ENCODE data around the gene ABCC4. TPM values are rescaled to one million over a fixed set of nuclear protein-coding genes. Genes with fewer than 3 reads are reported as not detected.
A peak's percentile ranks its signal among the peaks of the same experiment; 100 is the strongest.

ABCC4 gene
- total and polyA plus RNA-seq, 2 donors (not counting 1 experiment from before 2014, with no cell fraction given) = 1.8 to 7.1 TPM

DNA sequence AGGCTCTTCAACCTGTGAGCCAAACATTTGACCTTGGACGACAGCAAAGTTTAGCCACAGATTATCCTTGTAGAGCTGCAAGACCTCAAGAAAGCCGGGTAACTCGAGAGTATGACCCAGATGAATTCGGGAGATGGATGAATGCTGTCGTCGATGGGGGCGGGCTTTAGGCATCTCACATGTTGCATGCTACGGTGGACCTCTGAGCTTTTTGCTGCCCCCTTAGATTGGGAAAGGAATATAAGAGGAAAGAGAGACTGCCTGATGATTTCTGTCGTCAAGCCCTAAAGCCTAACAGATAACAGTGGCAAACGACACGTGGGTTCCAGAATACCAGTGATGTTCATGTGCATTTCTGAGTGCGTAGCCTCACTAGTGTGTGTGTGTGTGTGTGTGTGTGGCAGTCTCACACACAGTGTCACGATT, 730 bp upstream of the ABCC4 start:
- DNase-seq = no peak
- peak overlapping the region; percentile 91 for H3K4me2 ChIP-seq (replicated peaks; ENCODE audit: low read depth, low read length, poor library complexity, severe bottlenecking)
- peak overlapping the region; percentile 89 for H2AFZ ChIP-seq (ENCODE audit: insufficient read depth, low read depth, low read length, poor library complexity, severe bottlenecking)
- H3K36me3 ChIP-seq (replicated peaks in 1 of 2; ENCODE audit: control extremely low read depth in 1 of 2, control insufficient read depth in 1 of 2, extremely low read depth in 1 of 2, insufficient read depth in 2 of 2, low read length in 1 of 2) = no peaks in the 10 kb centered on the region
- ChIA-PET POLR2A (no interaction called here), CTCF (interaction anchor here (0.9 to 3.1 kb wide), 4 partner anchors 10 to 112 kb away, joined by 3 to 15 read pairs (median 8); no protein-coding TSS in a partner anchor)
- H3K9ac ChIP-seq (ENCODE audit: low read length) = peak overlapping the region; percentile 77
- WGBS (ENCODE audit: insufficient coverage) = 31% methylated on average over 12 of the region's 13 CpGs
- Mint-ChIP-seq H3K27ac (peak overlapping the region; percentile 53), H3K27me3 (no peaks in the 10 kb centered on the region), H3K4me3 (peak overlapping the region; percentile 82), H3K9me3 (ENCODE audit: insufficient read depth) (no peaks in the 10 kb centered on the region), H3K4me1 (peaks cover 22% of the 10 kb centered on the region)
- H3K27me3 ChIP-seq (replicated peaks in 1 of 4; ENCODE audit: control extremely low read depth in 1 of 4, control insufficient read depth in 3 of 4, insufficient read depth in 4 of 4, low read length in 3 of 4) = peaks cover 0 to 9% (median 0%) of the 10 kb centered on the region in 4 experiments
- ATAC-seq (ENCODE audit: low read depth) = no peak
- peak overlapping the region; percentile 2 to 80 (median 63) for H3K4me3 ChIP-seq (ENCODE audit: control extremely low read depth in 1 of 5, extremely low read depth in 1 of 5, insufficient read depth in 1 of 5, low read depth in 2 of 5, low read length in 4 of 5)
- no peak overlapping the region for H3K27ac ChIP-seq (ENCODE audit: low read length in 2 of 2)
- no peaks in the 10 kb centered on the region for H4K20me1 ChIP-seq (ENCODE audit: control insufficient read depth, insufficient read depth, low read length, poor library complexity, severe bottlenecking)
- TF ChIP-seq EZH2 (IDR thresholded peaks at IDR 0.05; ENCODE audit: borderline replicate concordance, insufficient read depth, low read depth, low read length, poor library complexity, severe bottlenecking) = no peak
- TF ChIP-seq, protein P1, sequence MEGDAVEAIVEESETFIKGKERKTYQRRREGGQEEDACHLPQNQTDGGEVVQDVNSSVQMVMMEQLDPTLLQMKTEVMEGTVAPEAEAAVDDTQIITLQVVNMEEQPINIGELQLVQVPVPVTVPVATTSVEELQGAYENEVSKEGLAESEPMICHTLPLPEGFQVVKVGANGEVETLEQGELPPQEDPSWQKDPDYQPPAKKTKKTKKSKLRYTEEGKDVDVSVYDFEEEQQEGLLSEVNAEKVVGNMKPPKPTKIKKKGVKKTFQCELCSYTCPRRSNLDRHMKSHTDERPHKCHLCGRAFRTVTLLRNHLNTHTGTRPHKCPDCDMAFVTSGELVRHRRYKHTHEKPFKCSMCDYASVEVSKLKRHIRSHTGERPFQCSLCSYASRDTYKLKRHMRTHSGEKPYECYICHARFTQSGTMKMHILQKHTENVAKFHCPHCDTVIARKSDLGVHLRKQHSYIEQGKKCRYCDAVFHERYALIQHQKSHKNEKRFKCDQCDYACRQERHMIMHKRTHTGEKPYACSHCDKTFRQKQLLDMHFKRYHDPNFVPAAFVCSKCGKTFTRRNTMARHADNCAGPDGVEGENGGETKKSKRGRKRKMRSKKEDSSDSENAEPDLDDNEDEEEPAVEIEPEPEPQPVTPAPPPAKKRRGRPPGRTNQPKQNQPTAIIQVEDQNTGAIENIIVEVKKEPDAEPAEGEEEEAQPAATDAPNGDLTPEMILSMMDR (IDR thresholded peaks at IDR 0.05) = no peak
- H3K9me3 ChIP-seq (ENCODE audit: control extremely low read depth in 1 of 3, control insufficient read depth in 2 of 3, insufficient read depth in 1 of 3, low read length in 2 of 3) = no peaks in the 10 kb centered on the region
- no peaks in the 10 kb centered on the region for H3K79me2 ChIP-seq (ENCODE audit: control insufficient read depth, insufficient read depth, low read length)
- peaks cover 12 to 18% of the 10 kb centered on the region in 2 donors for H3K4me1 ChIP-seq (ENCODE audit: control insufficient read depth in 2 of 2, insufficient read depth in 2 of 2, low read length in 2 of 2)
- intact Hi-C loops (cut with micrococcal nuclease) = loop anchor here (2.0 to 5.0 kb wide), 4 partner anchors 75 to 375 kb away; partner anchors contain the start of gene DNAJC3

DNA sequence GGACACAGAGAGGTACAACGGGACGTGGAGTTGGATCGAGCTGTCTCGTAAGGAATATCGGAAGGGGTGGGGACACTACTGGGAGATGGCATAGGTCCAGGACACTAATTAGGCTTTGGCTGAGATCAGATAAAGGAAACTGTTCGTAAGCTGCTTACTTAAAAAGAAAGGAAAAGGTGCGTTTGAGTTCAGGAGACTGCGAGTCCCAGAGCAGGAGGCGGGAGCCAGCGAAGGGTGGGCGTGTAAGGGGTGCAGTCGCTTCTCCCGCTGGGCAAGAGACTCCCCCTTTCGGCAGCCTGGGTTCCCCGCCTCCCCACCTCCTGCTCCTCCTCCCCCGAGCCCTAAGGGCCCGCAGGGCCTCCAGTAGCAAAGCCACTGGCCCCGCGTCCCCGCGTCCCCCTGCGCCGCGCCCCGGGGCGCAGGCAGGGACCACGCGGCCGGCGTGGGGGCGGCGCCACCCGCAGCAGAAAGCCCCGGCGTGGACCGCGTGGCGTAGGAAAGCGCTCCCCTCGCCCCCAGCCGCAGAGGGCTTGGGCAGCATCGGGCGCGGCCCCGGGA, 547 bp downstream of the ABCC4 start:
- Histone ChIP-seq H3K4me3 (ENCODE audit: control extremely low read depth in 1 of 5, extremely low read depth in 1 of 5, insufficient read depth in 1 of 5, low read depth in 2 of 5, low read length in 4 of 5) (peak overlapping the region in 4 of 5 experiments; percentile 48 to 80 (median 70)), H3K4me1 (ENCODE audit: control insufficient read depth in 2 of 2, insufficient read depth in 2 of 2, low read length in 2 of 2) (peaks cover 12 to 18% of the 10 kb centered on the region in 2 donors), H4K20me1 (ENCODE audit: control insufficient read depth, insufficient read depth, low read length, poor library complexity, severe bottlenecking) (no peaks in the 10 kb centered on the region), H3K36me3 (replicated peaks in 1 of 2; ENCODE audit: control extremely low read depth in 1 of 2, control insufficient read depth in 1 of 2, extremely low read depth in 1 of 2, insufficient read depth in 2 of 2, low read length in 1 of 2) (no peaks in the 10 kb centered on the region), H3K79me2 (ENCODE audit: control insufficient read depth, insufficient read depth, low read length) (no peaks in the 10 kb centered on the region), H2AFZ (ENCODE audit: insufficient read depth, low read depth, low read length, poor library complexity, severe bottlenecking) (peak overlapping the region; percentile 89), H3K4me2 (replicated peaks; ENCODE audit: low read depth, low read length, poor library complexity, severe bottlenecking) (peak overlapping the region; percentile 91), H3K9me3 (ENCODE audit: control extremely low read depth in 1 of 3, control insufficient read depth in 2 of 3, insufficient read depth in 1 of 3, low read length in 2 of 3) (no peaks in the 10 kb centered on the region), H3K9ac (ENCODE audit: low read length) (peak overlapping the region; percentile 77), H3K27me3 (replicated peaks in 1 of 4; ENCODE audit: control extremely low read depth in 1 of 4, control insufficient read depth in 3 of 4, insufficient read depth in 4 of 4, low read length in 3 of 4) (peaks cover 0 to 9% (median 0%) of the 10 kb centered on the region in 4 experiments), H3K27ac (ENCODE audit: low read length in 2 of 2) (no peak overlapping the region)
- DNase-seq (peak; percentile 62), ATAC-seq (ENCODE audit: low read depth) (peak; percentile 51)
- Mint-ChIP-seq H3K27ac (peak overlapping the region; percentile 41), H3K4me1 (peaks cover 22% of the 10 kb centered on the region), H3K4me3 (peak overlapping the region; percentile 85), H3K27me3 (no peaks in the 10 kb centered on the region), H3K9me3 (ENCODE audit: insufficient read depth) (no peaks in the 10 kb centered on the region)
- ChIA-PET CTCF (interaction anchor here (1.0 to 3.1 kb wide), 3 partner anchors 104 to 111 kb away, joined by 5 to 15 read pairs (median 10); no protein-coding TSS in a partner anchor), POLR2A (no interaction called here)
- 1% methylated on average over 45 of the region's 45 CpGs for WGBS (ENCODE audit: insufficient coverage)
- no peak for TF ChIP-seq EZH2 (IDR thresholded peaks at IDR 0.05; ENCODE audit: borderline replicate concordance, insufficient read depth, low read depth, low read length, poor library complexity, severe bottlenecking)
- TF ChIP-seq, protein P1 (IDR thresholded peaks at IDR 0.05) = no peak
- intact Hi-C loops (cut with micrococcal nuclease) = loop anchor here (2.0 to 5.0 kb wide), 4 partner anchors 73 to 377 kb away; partner anchors contain the start of gene DNAJC3
